HL-60 (cell line): ENCODE measurements around the gene SKIC8.

Experiments used
- POLR2AphosphoS5 ChIP-seq: IDR thresholded peaks from 2 replicates; pipeline ENCODE4 v1.6.1; 2012; ENCODE audit warnings: low read depth
- TF ChIP-seq, protein P1 (sequence below): IDR thresholded peaks from one replicate; pipeline ENCODE4 v1.5.1; 2011; ENCODE audit warnings: low read length, control low read depth, inconsistent platforms; ENCODE audit not compliant: insufficient read depth

DNA sequence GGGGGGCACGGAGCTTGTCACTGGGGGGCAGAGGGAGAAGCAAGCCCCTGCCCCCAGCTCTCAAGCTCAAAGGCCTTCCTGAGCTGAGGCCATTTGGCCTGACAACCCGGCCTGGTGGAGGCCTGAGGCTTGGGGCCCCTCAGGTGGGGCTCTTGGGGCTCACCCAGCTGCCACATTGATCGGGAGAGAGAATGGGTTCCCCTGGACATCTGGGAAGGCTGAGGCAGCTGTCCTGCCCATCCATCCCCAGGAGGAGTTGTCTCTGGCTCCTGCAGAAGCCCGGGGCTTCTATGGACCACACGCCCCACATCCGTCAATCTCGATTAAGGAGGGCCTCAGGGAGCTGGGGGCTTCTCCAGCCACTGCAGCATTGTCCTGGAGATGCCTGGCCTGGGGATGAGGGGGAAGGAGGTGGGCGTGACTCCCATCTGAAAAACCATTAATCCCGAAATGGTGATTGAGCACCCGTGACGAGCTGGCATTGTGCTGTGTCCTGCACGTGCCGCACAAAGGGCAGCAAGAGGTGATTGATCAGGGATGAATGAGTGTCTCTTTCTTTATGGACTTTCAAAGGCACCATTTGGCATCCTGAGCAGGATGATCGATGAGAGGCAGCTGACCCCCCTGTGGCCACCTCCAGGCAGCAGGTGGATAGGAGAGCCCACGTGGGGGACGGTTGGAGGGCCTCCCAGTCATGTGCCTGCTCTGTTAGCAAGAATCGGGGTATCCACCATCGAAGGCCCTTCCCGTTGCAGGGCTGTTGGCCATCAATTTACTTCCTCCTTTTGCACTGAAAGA, 23.5 kb upstream of the SKIC8 start:
- TF ChIP-seq, protein P1, sequence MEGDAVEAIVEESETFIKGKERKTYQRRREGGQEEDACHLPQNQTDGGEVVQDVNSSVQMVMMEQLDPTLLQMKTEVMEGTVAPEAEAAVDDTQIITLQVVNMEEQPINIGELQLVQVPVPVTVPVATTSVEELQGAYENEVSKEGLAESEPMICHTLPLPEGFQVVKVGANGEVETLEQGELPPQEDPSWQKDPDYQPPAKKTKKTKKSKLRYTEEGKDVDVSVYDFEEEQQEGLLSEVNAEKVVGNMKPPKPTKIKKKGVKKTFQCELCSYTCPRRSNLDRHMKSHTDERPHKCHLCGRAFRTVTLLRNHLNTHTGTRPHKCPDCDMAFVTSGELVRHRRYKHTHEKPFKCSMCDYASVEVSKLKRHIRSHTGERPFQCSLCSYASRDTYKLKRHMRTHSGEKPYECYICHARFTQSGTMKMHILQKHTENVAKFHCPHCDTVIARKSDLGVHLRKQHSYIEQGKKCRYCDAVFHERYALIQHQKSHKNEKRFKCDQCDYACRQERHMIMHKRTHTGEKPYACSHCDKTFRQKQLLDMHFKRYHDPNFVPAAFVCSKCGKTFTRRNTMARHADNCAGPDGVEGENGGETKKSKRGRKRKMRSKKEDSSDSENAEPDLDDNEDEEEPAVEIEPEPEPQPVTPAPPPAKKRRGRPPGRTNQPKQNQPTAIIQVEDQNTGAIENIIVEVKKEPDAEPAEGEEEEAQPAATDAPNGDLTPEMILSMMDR: no peak
- TF ChIP-seq POLR2AphosphoS5: no peak
